ENCODE measurements around the gene FAM13A.
A peak's percentile ranks its signal among the peaks of the same experiment; 100 is the strongest.

Gene FAM13A

GRCh38 chr4:88720451-88721428 is 336.2 kb downstream of the FAM13A start:
- Histone ChIP-seq H3K4me3 (ENCODE audit: low read depth in 1 of 2, low read length in 1 of 2) (no peak overlapping the region), H3K36me3 (peaks cover 71% of the 10 kb centered on the region)

GRCh38 chr4:88719381-88719780 is 337.6 kb downstream of the FAM13A start:
- TF ChIP-seq CTCF (IDR thresholded peaks at IDR 0.05): no peak
- peaks cover 57% of the 10 kb centered on the region for H3K36me3 ChIP-seq
- peak overlapping the region; percentile 79 for H3K27ac ChIP-seq
- no peaks in the 10 kb centered on the region for H3K9me3 ChIP-seq
- H3K4me1 ChIP-seq (ENCODE audit: control insufficient read depth in 1 of 2, insufficient read depth in 1 of 2, low read depth in 1 of 2, low read length in 1 of 2): peaks cover 7 to 12% of the 10 kb centered on the region in 2 experiments
- no peak overlapping the region for H3K4me3 ChIP-seq (ENCODE audit: low read depth in 1 of 2, low read length in 1 of 2)
- no peaks in the 10 kb centered on the region for H3K27me3 ChIP-seq

More at GRCh38 chr4:88720451-88721428, 336.2 kb downstream of the FAM13A start:
- Histone ChIP-seq H3K9me3 (no peaks in the 10 kb centered on the region), H3K27ac (no peak overlapping the region), H3K27me3 (no peaks in the 10 kb centered on the region), H3K4me1 (ENCODE audit: control insufficient read depth in 1 of 2, insufficient read depth in 1 of 2, low read depth in 1 of 2, low read length in 1 of 2) (peaks cover 7 to 12% of the 10 kb centered on the region in 2 experiments)
- TF ChIP-seq CTCF (IDR thresholded peaks at IDR 0.05): no peak

- H3K36me3 ChIP-seq: peaks cover 44% of the 10 kb centered on the region
- no peak overlapping the region for H3K4me3 ChIP-seq (ENCODE audit: low read depth in 1 of 2, low read length in 1 of 2)
- peaks cover 7 to 12% of the 10 kb centered on the region in 2 experiments for H3K4me1 ChIP-seq (ENCODE audit: control insufficient read depth in 1 of 2, insufficient read depth in 1 of 2, low read depth in 1 of 2, low read length in 1 of 2)
- H3K27me3 ChIP-seq: no peaks in the 10 kb centered on the region
- H3K9me3 ChIP-seq: no peaks in the 10 kb centered on the region
- TF ChIP-seq CTCF (IDR thresholded peaks at IDR 0.05): no peak
- peak overlapping the region; percentile 79 for H3K27ac ChIP-seq
Observed at GRCh38 chr4:88718098-88718497, 338.9 kb downstream of the FAM13A start.

- Histone ChIP-seq H3K4me1 (ENCODE audit: control insufficient read depth in 1 of 2, insufficient read depth in 1 of 2, low read depth in 1 of 2, low read length in 1 of 2) (peaks cover 2 to 6% of the 10 kb centered on the region in 2 experiments), H3K4me3 (ENCODE audit: low read depth in 1 of 2, low read length in 1 of 2) (no peak overlapping the region), H3K27me3 (no peaks in the 10 kb centered on the region), H3K36me3 (peaks cover 44% of the 10 kb centered on the region), H3K27ac (no peak overlapping the region), H3K9me3 (no peaks in the 10 kb centered on the region)
- TF ChIP-seq CTCF (IDR thresholded peaks at IDR 0.05): no peak
Observed at GRCh38 chr4:88713782-88714181, 343.2 kb downstream of the FAM13A start.

GRCh38 chr4:88709989-88710388 is 347.0 kb downstream of the FAM13A start:
- Histone ChIP-seq H3K4me3 (ENCODE audit: low read depth in 1 of 2, low read length in 1 of 2) (no peak overlapping the region), H3K36me3 (peaks cover 71% of the 10 kb centered on the region), H3K4me1 (ENCODE audit: control insufficient read depth in 1 of 2, insufficient read depth in 1 of 2, low read depth in 1 of 2, low read length in 1 of 2) (no peaks in the 10 kb centered on the region)

More at GRCh38 chr4:88709989-88710388, 347.0 kb downstream of the FAM13A start:
- Histone ChIP-seq H3K27ac (no peak overlapping the region), H3K9me3 (no peaks in the 10 kb centered on the region), H3K27me3 (no peaks in the 10 kb centered on the region)
- no peak for TF ChIP-seq CTCF (IDR thresholded peaks at IDR 0.05)

Measured in neutrophil (primary cell).